ENCODE data around the gene MAP7.
"Not testable (repeated sequence)": the region's sequence is repeated elsewhere in the genome, so short reads cannot be mapped to it uniquely, and the experiment has no call there.

Gene MAP7

GRCh38 chr6:136499370-136499769, 50.9 kb downstream of the MAP7 start:
- POLR2A ChIA-PET (ENCODE audit: low non-redundant PET) = no interaction called here
- CTCF ChIA-PET = interaction anchor here (0.6 kb wide), 1 partner anchor 8 kb away, joined by 5 read pairs; no protein-coding TSS in a partner anchor
- TF ChIP-seq CTCF (conservative IDR thresholded peaks at IDR 0.05; ENCODE audit: low read depth) = no peak
- no peak for DNase-seq (ENCODE audit: low spot score)
- H3K27ac ChIP-seq = no peak overlapping the region

- CTCF ChIA-PET; H3K27ac ChIP-seq; POLR2A ChIA-PET (ENCODE audit: low non-redundant PET); DNase-seq (ENCODE audit: low spot score): not testable (repeated sequence)
Observed at GRCh38 chr6:136496449-136496848, 53.8 kb downstream of the MAP7 start.

- no peak for TF ChIP-seq CTCF (conservative IDR thresholded peaks at IDR 0.05; ENCODE audit: low read depth)
- POLR2A ChIA-PET (ENCODE audit: low non-redundant PET) = no interaction called here
- CTCF ChIA-PET = no interaction called here
- no peak overlapping the region for H3K27ac ChIP-seq
- DNase-seq (ENCODE audit: low spot score) = no peak
Observed at GRCh38 chr6:136494710-136495109, 55.5 kb downstream of the MAP7 start.

GRCh38 chr6:136494059-136494458, 56.2 kb downstream of the MAP7 start:
- no peak for TF ChIP-seq CTCF (conservative IDR thresholded peaks at IDR 0.05; ENCODE audit: low read depth)
- no peak overlapping the region for H3K27ac ChIP-seq
- POLR2A ChIA-PET (ENCODE audit: low non-redundant PET) = no interaction called here
- CTCF ChIA-PET = no interaction called here
- DNase-seq (ENCODE audit: low spot score) = no peak

GRCh38 chr6:136492409-136492808, 57.8 kb downstream of the MAP7 start:
- CTCF ChIA-PET = interaction anchor here (0.6 to 0.7 kb wide), 2 partner anchors 15 to 107 kb away, joined by 3 to 5 read pairs; no protein-coding TSS in a partner anchor
- no peak for DNase-seq (ENCODE audit: low spot score)
- H3K27ac ChIP-seq = no peak overlapping the region
- TF ChIP-seq CTCF (conservative IDR thresholded peaks at IDR 0.05; ENCODE audit: low read depth) = no peak
- POLR2A ChIA-PET (ENCODE audit: low non-redundant PET) = no interaction called here

- CTCF ChIA-PET = interaction anchor here (0.6 to 0.7 kb wide), 2 partner anchors 8 to 16 kb away, joined by 5 read pairs; no protein-coding TSS in a partner anchor
- no peak for DNase-seq (ENCODE audit: low spot score)
- POLR2A ChIA-PET (ENCODE audit: low non-redundant PET) = no interaction called here
- TF ChIP-seq CTCF (conservative IDR thresholded peaks at IDR 0.05; ENCODE audit: low read depth) = no peak
- no peak overlapping the region for H3K27ac ChIP-seq
Observed at GRCh38 chr6:136491754-136492153, 58.5 kb downstream of the MAP7 start.

- no peak for TF ChIP-seq CTCF (conservative IDR thresholded peaks at IDR 0.05; ENCODE audit: low read depth)
- ChIA-PET POLR2A (ENCODE audit: low non-redundant PET) (no interaction called here), CTCF (interaction anchor here (0.7 kb wide), 1 partner anchor 8 kb away, joined by 5 read pairs; no protein-coding TSS in a partner anchor)
- DNase-seq (ENCODE audit: low spot score) = no peak
- H3K27ac ChIP-seq = no peak overlapping the region
Observed at GRCh38 chr6:136491251-136491650, 59.0 kb downstream of the MAP7 start.

- CTCF ChIA-PET; DNase-seq (ENCODE audit: low spot score); POLR2A ChIA-PET (ENCODE audit: low non-redundant PET); H3K27ac ChIP-seq: not testable (repeated sequence)
Observed at GRCh38 chr6:136489689-136490033, 60.6 kb downstream of the MAP7 start.

Data from RWPE1 (cell line).